IMR-90 (cell line): ENCODE results near the gene BLOC1S5. TPM values are rescaled to one million over a fixed set of nuclear protein-coding genes. Genes with fewer than 3 reads are reported as not detected.

Experiments
- ATAC-seq: fragments of 200-7000 bp; cut with Tn5 transposase; 2 replicates; pipeline ENCODE4 v1.9.1; 2020; ENCODE audit warnings: low read depth, mild to moderate bottlenecking, moderate library complexity
- BruUV-seq: library from RNA; stranded (reverse); fragments of 400-500 nt; replicated peaks from 2 replicates; lab custom pipeline; 2021; lab: Mats Ljungman, UMichigan
- CTCF ChIA-PET: fragments of 300-600 bp; formaldehyde crosslinking; extraction: SDS; loops from one replicate; lab custom pipeline; 2021; ENCODE audit warnings: antibody characterized with exemption; lab: Yijun Ruan, JAX
- POLR2A ChIA-PET: fragments of 300-600 bp; sonication (Branson Sonifier 250); formaldehyde crosslinking; loops from one replicate; lab custom pipeline; 2022; ENCODE audit warnings: antibody characterized with exemption; ENCODE audit not compliant: unreplicated experiment; lab: Charles Lee
- DNase-seq: peaks from one replicate; pipeline ENCODE4 v3.0.0; 2013
- H2AFZ ChIP-seq: replicated peaks from 2 replicates; pipeline ENCODE3; 2013; ENCODE audit warnings: low read length, mild to moderate bottlenecking; ENCODE audit not compliant: poor library complexity
- H2AK5ac ChIP-seq: 2 replicates; pipeline ENCODE4 v1.6.1; 2013; ENCODE audit warnings: low read depth, low read length, inconsistent platforms
- H2AK9ac ChIP-seq: replicated peaks from 2 replicates; pipeline ENCODE3; 2013; ENCODE audit warnings: mild to moderate bottlenecking, low read depth, low read length, moderate library complexity; ENCODE audit not compliant: poor library complexity
- H2BK120ac ChIP-seq: 2 replicates; pipeline ENCODE4 v1.6.1; 2013; ENCODE audit warnings: low read depth, low read length, inconsistent platforms
- H2BK15ac ChIP-seq: 3 replicates; pipeline ENCODE4 v1.6.1; 2013; ENCODE audit warnings: low read depth, low read length, inconsistent platforms
- H2BK20ac ChIP-seq: 2 replicates; pipeline ENCODE4 v1.6.1; 2013; ENCODE audit warnings: low read depth, mild to moderate bottlenecking, inconsistent platforms, low read length, moderate library complexity
- H2BK5ac ChIP-seq: 2 replicates; pipeline ENCODE4 v1.6.1; 2013; ENCODE audit warnings: mild to moderate bottlenecking, low read depth, low read length, inconsistent platforms; ENCODE audit not compliant: poor library complexity, severe bottlenecking
- H3K14ac ChIP-seq: replicated peaks from 2 replicates; pipeline ENCODE4 v1.6.1; 2013; ENCODE audit warnings: low read depth, low read length, inconsistent platforms
- H3K18ac ChIP-seq: 2 replicates; pipeline ENCODE4 v1.6.1; 2013; ENCODE audit warnings: low read depth, low read length, control low read depth
- H3K23ac ChIP-seq: 2 replicates; pipeline ENCODE4 v1.6.1; 2013; ENCODE audit warnings: low read depth, low read length, inconsistent platforms
- H3K27ac ChIP-seq: 2 replicates; pipeline ENCODE4 v1.5.1; 2013; ENCODE audit warnings: mild to moderate bottlenecking, control low read depth, low read length; ENCODE audit not compliant: insufficient read depth
- H3K27me3 ChIP-seq: 2 replicates; pipeline ENCODE4 v1.6.1; 2013; ENCODE audit warnings: low read length; ENCODE audit not compliant: control insufficient read depth, insufficient read depth
- H3K36me3 ChIP-seq: 2 replicates; pipeline ENCODE4 v1.6.1; 2013; ENCODE audit warnings: low read length, mixed read lengths; ENCODE audit not compliant: control insufficient read depth, insufficient read depth
- H3K4ac ChIP-seq: 2 replicates; pipeline ENCODE4 v1.6.1; 2013; ENCODE audit warnings: low read depth, low read length, inconsistent platforms
- H3K4me1 ChIP-seq: 2 replicates; pipeline ENCODE4 v1.6.1; 2013; ENCODE audit warnings: low read length, mixed read lengths; ENCODE audit not compliant: control insufficient read depth, insufficient read depth
- H3K4me2 ChIP-seq: 2 replicates; pipeline ENCODE4 v1.6.1; 2013; ENCODE audit warnings: low read depth, mild to moderate bottlenecking, control low read depth, low read length, moderate library complexity
- H3K4me3 ChIP-seq: 2 replicates; pipeline ENCODE4 v1.5.1; 2013; ENCODE audit warnings: low read depth, mild to moderate bottlenecking, control low read depth, low read length, moderate library complexity; ENCODE audit not compliant: insufficient read depth
- H3K56ac ChIP-seq: 2 replicates; pipeline ENCODE4 v1.6.1; 2013; ENCODE audit warnings: low read length, inconsistent platforms; ENCODE audit not compliant: insufficient read depth; ENCODE audit errors: extremely low read depth
- H3K79me1 ChIP-seq, 2 experiments: 2 replicates each; pipeline ENCODE4 v1.6.1; 2013; ENCODE audit warnings: low read length in 2 of 2, inconsistent platforms in 1 of 2, low read depth in 1 of 2
- H3K9ac ChIP-seq: 2 replicates; pipeline ENCODE4 v1.6.1; 2013; ENCODE audit warnings: low read depth, low read length, control low read depth
- H3K9me1 ChIP-seq: 2 replicates; pipeline ENCODE4 v1.6.1; 2013; ENCODE audit warnings: low read length, inconsistent platforms; ENCODE audit not compliant: insufficient read depth
- H3K9me3 ChIP-seq: 2 replicates; pipeline ENCODE4 v1.6.1; 2013; ENCODE audit warnings: low read length; ENCODE audit not compliant: control insufficient read depth, insufficient read depth
- H4K20me1 ChIP-seq: 2 replicates; pipeline ENCODE4 v1.6.1; 2013; ENCODE audit warnings: low read length, inconsistent platforms; ENCODE audit not compliant: insufficient read depth
- H4K5ac ChIP-seq: 2 replicates; pipeline ENCODE4 v1.6.1; 2013; ENCODE audit warnings: mild to moderate bottlenecking, low read depth, low read length, control low read depth
- H4K8ac ChIP-seq, 2 experiments: 2 replicates each; pipeline ENCODE4 v1.6.1; 2013; ENCODE audit warnings: low read depth in 2 of 2, low read length in 2 of 2, control low read depth in 1 of 2, inconsistent platforms in 1 of 2
- H4K91ac ChIP-seq: 2 replicates; pipeline ENCODE4 v1.6.1; 2013; ENCODE audit warnings: low read depth, low read length, inconsistent platforms; ENCODE audit not compliant: insufficient read depth
- BHLHE40 ChIP-seq: fragments of 150-350 bp; IDR thresholded peaks from 2 replicates; pipeline ENCODE4 v1.6.1; 2016; ENCODE audit warnings: mild to moderate bottlenecking, low read depth, low read length
- CTCF ChIP-seq: conservative IDR thresholded peaks from 2 replicates; pipeline ENCODE4 v1.5.1; 2012; ENCODE audit warnings: mild to moderate bottlenecking, low read depth, low read length, improper control_type of control experiment
- ELK1 ChIP-seq: fragments of 150-350 bp; IDR thresholded peaks from 2 replicates; pipeline ENCODE4 v1.6.1; 2016; ENCODE audit warnings: low read depth, mild to moderate bottlenecking, low read length, moderate library complexity, borderline replicate concordance
- FOS ChIP-seq: fragments of 150-350 bp; IDR thresholded peaks from 2 replicates; pipeline ENCODE4 v1.6.1; 2016; ENCODE audit warnings: low read depth, low read length
- MAFK ChIP-seq: IDR thresholded peaks from 2 replicates; pipeline ENCODE4 v1.6.1; 2012; ENCODE audit warnings: low read depth, low read length, improper control_type of control experiment
- MAZ ChIP-seq: IDR thresholded peaks from 2 replicates; pipeline ENCODE4 v1.6.1; 2012; ENCODE audit warnings: low read depth, mild to moderate bottlenecking, low read length, improper control_type of control experiment, moderate library complexity, borderline replicate concordance
- MXI1 ChIP-seq: IDR thresholded peaks from 2 replicates; pipeline ENCODE4 v1.6.1; 2012; ENCODE audit warnings: low read depth, mild to moderate bottlenecking, low read length, moderate library complexity, borderline replicate concordance
- NFE2L2 ChIP-seq: fragments of 150-350 bp; IDR thresholded peaks from 2 replicates; pipeline ENCODE4 v1.6.1; 2016; ENCODE audit warnings: low read depth, mild to moderate bottlenecking, low read length
- POLR2A ChIP-seq: IDR thresholded peaks from 2 replicates; pipeline ENCODE4 v1.6.1; 2012; ENCODE audit warnings: mild to moderate bottlenecking, low read depth, low read length
- RAD21 ChIP-seq: IDR thresholded peaks from 2 replicates; pipeline ENCODE4 v1.6.1; 2012; ENCODE audit warnings: low read length, improper control_type of control experiment
- RCOR1 ChIP-seq: IDR thresholded peaks from 2 replicates; pipeline ENCODE4 v1.6.1; 2012; ENCODE audit warnings: mild to moderate bottlenecking, low read length, improper control_type of control experiment; ENCODE audit not compliant: insufficient replicate concordance
- RFX5 ChIP-seq: IDR thresholded peaks from 2 replicates; pipeline ENCODE4 v1.8.0; 2012; ENCODE audit warnings: low read depth, mild to moderate bottlenecking, low read length, moderate library complexity
- SMC3 ChIP-seq: fragments of 150-350 bp; IDR thresholded peaks from 2 replicates; pipeline ENCODE4 v1.6.1; 2016; ENCODE audit warnings: low read depth, mild to moderate bottlenecking, antibody characterized with exemption, low read length, moderate library complexity
- USF2 ChIP-seq: fragments of 150-350 bp; IDR thresholded peaks from 2 replicates; pipeline ENCODE4 v1.6.1; 2017; ENCODE audit warnings: mild to moderate bottlenecking, antibody characterized with exemption, low read length, low read depth
- dilution Hi-C: fragments of 300-500 bp; cut with HindIII; formaldehyde crosslinking; loops from one replicate; pipeline ENCODE4 v1.14.3; 2018; ENCODE audit warnings: low sequenced_read_pairs; ENCODE audit not compliant: unreplicated experiment
- in situ Hi-C: fragments of 300-500 bp; cut with MboI; formaldehyde crosslinking; loops from 3 replicates; pipeline ENCODE4 v1.14.3; 2019; ENCODE audit warnings: low sequenced_read_pairs, inconsistent platforms, mixed read lengths
- intact Hi-C: fragments of 100-400 bp; cut with micrococcal nuclease; formaldehyde crosslinking; loops from 2 replicates; pipeline ENCODE4 v1.10.0; 2022
- polyA plus RNA-seq, 3 experiments: library from polyadenylated mRNA; depleted of rRNA; stranded (reverse); fragments of >200 nt; gene quantifications; 2 replicates each; pipeline ENCODE4 v1.2.3, GENCODE V29; 2012; ENCODE audit warnings: low replicate concordance in 1 of 3
- total RNA-seq: library from RNA; depleted of rRNA; stranded (reverse); fragments of >200 nt; gene quantifications from 2 replicates; pipeline ENCODE4 v1.2.3, GENCODE V29; 2012

Gene BLOC1S5
- total and polyA plus RNA-seq, 2 of the 4 experiments (the other 2 are of a cell fraction), result 4.8 to 17.2 TPM

GRCh38 chr6:8103726-8104125 is 39.5 kb upstream of the BLOC1S5 start:
- peaks cover 4 to 26% of the 10 kb centered on the region in 2 experiments; a peak in 3 of 4 replicates for H3K79me1 ChIP-seq
- no peak overlapping the region for H3K9ac ChIP-seq
- dilution Hi-C loops (no loop called here), intact Hi-C loops (loop anchor here (2.0 kb wide), 1 partner anchor 19 kb away; no protein-coding TSS in a partner anchor), in situ Hi-C loops (no loop called here)
- H4K20me1 ChIP-seq, result no peaks in the 10 kb centered on the region
- H3K27ac ChIP-seq, result no peak overlapping the region
- no peak overlapping the region for H2BK120ac ChIP-seq
- H4K5ac ChIP-seq, result no peak overlapping the region
- no peak overlapping the region for H2AK9ac ChIP-seq
- DNase-seq, result no peak
- no peak overlapping the region for H4K91ac ChIP-seq
- CTCF ChIA-PET, result no interaction called here
- H2BK5ac ChIP-seq, result no peak overlapping the region
- H3K56ac ChIP-seq, result no peak overlapping the region
- no peak for ATAC-seq
- H3K9me3 ChIP-seq, result no peaks in the 10 kb centered on the region
- no peak overlapping the region for H4K8ac ChIP-seq
- POLR2A ChIA-PET, result no interaction called here
- H2AFZ ChIP-seq, result no peak overlapping the region
- H3K14ac ChIP-seq, result no peak overlapping the region
- H3K18ac ChIP-seq, result no peak overlapping the region
- peaks cover 4% of the 10 kb centered on the region for H3K4me1 ChIP-seq
- H3K36me3 ChIP-seq, result no peaks in the 10 kb centered on the region
- H2BK15ac ChIP-seq, result no peak overlapping the region
- TF ChIP-seq MAZ (no peak), RFX5 (no peak), CTCF (no peak), MAFK (no peak), FOS (no peak), SMC3 (no peak), RCOR1 (no peak), MXI1 (no peak), NFE2L2 (no peak), POLR2A (no peak), USF2 (no peak), BHLHE40 (no peak), RAD21 (no peak), ELK1 (no peak)
- no peak overlapping the region for H3K23ac ChIP-seq
- BruUV-seq, result no TSS peak
- peaks cover 10% of the 10 kb centered on the region; the same call in 1 of the 2 replicates for H3K9me1 ChIP-seq
- H3K4ac ChIP-seq, result no peak overlapping the region
- H3K27me3 ChIP-seq, result no peaks in the 10 kb centered on the region
- no peak overlapping the region for H3K4me3 ChIP-seq
- H2AK5ac ChIP-seq, result peak overlapping the region; percentile 64; the same call in 1 of the 2 replicates
- no peak overlapping the region for H2BK20ac ChIP-seq
- no peak overlapping the region for H3K4me2 ChIP-seq
